Activated T-cell treated with anti-CD3 and anti-CD28 coated beads, Interleukin-2, amount 50 U/mL, for 4 hours (primary cell): Measurements from ENCODE around the gene CCL4L2. TPM values are rescaled to one million over a fixed set of nuclear protein-coding genes. Genes with fewer than 3 reads are reported as not detected.
"Not testable (repeated sequence)": the region's sequence is repeated elsewhere in the genome, so short reads cannot be mapped to it uniquely, and the experiment has no call there.

Source experiments
- ATAC-seq, 2 donors: fragments of 200-7000 bp; cut with Tn5 transposase; one replicate each; pipeline ENCODE4 v1.10.0; 2021
- DNase-seq: peaks from one replicate; pipeline ENCODE4 v3.0.0-alpha.2; 2020
- H3K27me3 Mint-ChIP-seq: one replicate; pipeline ENCODE4 v1.8.0; 2021; ENCODE audit warnings: low read depth, mixed read lengths
- H3K36me3 Mint-ChIP-seq: one replicate; pipeline ENCODE4 v1.8.0; 2022; ENCODE audit warnings: mixed read lengths; ENCODE audit not compliant: insufficient read depth
- H3K4me1 Mint-ChIP-seq: one replicate; pipeline ENCODE4 v1.8.0; 2021; ENCODE audit warnings: low read depth, mixed read lengths
- H3K4me3 Mint-ChIP-seq: one replicate; pipeline ENCODE4 v1.8.0; 2021; ENCODE audit warnings: mild to moderate bottlenecking, moderate library complexity, mixed read lengths
- H3K9me3 Mint-ChIP-seq: one replicate; pipeline ENCODE4 v1.8.0; 2021; ENCODE audit warnings: mixed read lengths
- total RNA-seq, 3 donors: library from RNA; stranded (reverse); gene quantifications; one replicate each; pipeline ENCODE4 v1.2.1, GENCODE V29; 2021

The CCL4L2 gene
- total RNA-seq = 100 to 1,000 TPM in 2 of 3 donors, 10 to 100 TPM in 1; 83.5 to 517 (median 380) TPM

- not testable (repeated sequence) for H3K9me3 Mint-ChIP-seq, H3K36me3 Mint-ChIP-seq, DNase-seq
- peaks cover 30% of the 10 kb centered on the region for H3K4me1 Mint-ChIP-seq
- peak; percentile 36 to 59 for ATAC-seq
- peaks cover 23% of the 10 kb centered on the region for H3K27me3 Mint-ChIP-seq
- peak within 1 kb of the TSS; percentile 75 for H3K4me3 Mint-ChIP-seq
These were observed at the start of gene CCL4L2 for GRCh38 chr17:36210439-36211211. TSS of gene CCL4L2 (plus strand) at chr17:36211063.

GRCh38 chr17:36168836-36169235, 42.0 kb upstream of the CCL4L2 start:
- not testable (repeated sequence) for H3K4me1 Mint-ChIP-seq, H3K4me3 Mint-ChIP-seq, H3K27me3 Mint-ChIP-seq, H3K9me3 Mint-ChIP-seq, DNase-seq, ATAC-seq, H3K36me3 Mint-ChIP-seq

GRCh38 chr17:36176536-36176935, 34.3 kb upstream of the CCL4L2 start, which contains the start of gene TBC1D3B:
TSS of gene TBC1D3B (minus strand) at chr17:36176636. CDS start at chr17:36175050, 1,586 bp downstream.
- H3K9me3 Mint-ChIP-seq, DNase-seq, H3K4me1 Mint-ChIP-seq, H3K36me3 Mint-ChIP-seq, H3K27me3 Mint-ChIP-seq, ATAC-seq, H3K4me3 Mint-ChIP-seq: not testable (repeated sequence)

GRCh38 chr17:36181446-36182175, 29.3 kb upstream of the CCL4L2 start:
- not testable (repeated sequence) for H3K9me3 Mint-ChIP-seq, ATAC-seq, DNase-seq, H3K4me1 Mint-ChIP-seq, H3K36me3 Mint-ChIP-seq
- H3K4me3 Mint-ChIP-seq = peak overlapping the region; percentile 11
- peaks cover 49% of the 10 kb centered on the region for H3K27me3 Mint-ChIP-seq

GRCh38 chr17:36182176-36183000, 28.5 kb upstream of the CCL4L2 start:
- H3K27me3 Mint-ChIP-seq = peaks cover 52% of the 10 kb centered on the region
- peaks cover 10% of the 10 kb centered on the region for H3K4me1 Mint-ChIP-seq
- ATAC-seq = no peak
- H3K9me3 Mint-ChIP-seq = no peaks in the 10 kb centered on the region
- no peaks in the 10 kb centered on the region for H3K36me3 Mint-ChIP-seq
- DNase-seq = no peak
- peak overlapping the region; percentile 61 for H3K4me3 Mint-ChIP-seq

- Mint-ChIP-seq H3K27me3 (peaks cover 60% of the 10 kb centered on the region), H3K4me1 (peaks cover 16% of the 10 kb centered on the region)
- peak; percentile 63 to 64 for ATAC-seq
These were observed 27.6 kb upstream of the CCL4L2 start for GRCh38 chr17:36183001-36183971.

GRCh38 chr17:36184023-36184765, 26.7 kb upstream of the CCL4L2 start:
- H3K4me3 Mint-ChIP-seq = peak overlapping the region; percentile 58
- peaks cover 22% of the 10 kb centered on the region for H3K4me1 Mint-ChIP-seq
- no peaks in the 10 kb centered on the region for H3K36me3 Mint-ChIP-seq
- ATAC-seq = no peak
- no peaks in the 10 kb centered on the region for H3K9me3 Mint-ChIP-seq
- no peak for DNase-seq
- peaks cover 66% of the 10 kb centered on the region for H3K27me3 Mint-ChIP-seq

More at GRCh38 chr17:36183001-36183971, 27.6 kb upstream of the CCL4L2 start:
- Mint-ChIP-seq H3K36me3 (no peaks in the 10 kb centered on the region), H3K9me3 (no peaks in the 10 kb centered on the region), H3K4me3 (peak overlapping the region; percentile 58)
- no peak for DNase-seq

GRCh38 chr17:36185416-36185815, 25.4 kb upstream of the CCL4L2 start:
- Mint-ChIP-seq H3K4me3 (peak overlapping the region; percentile 58), H3K27me3 (peaks cover 67% of the 10 kb centered on the region), H3K4me1 (peaks cover 28% of the 10 kb centered on the region), H3K9me3 (no peaks in the 10 kb centered on the region), H3K36me3 (no peaks in the 10 kb centered on the region)
- DNase-seq (no peak), ATAC-seq (no peak)

GRCh38 chr17:36186810-36187763, 23.8 kb upstream of the CCL4L2 start:
- H3K36me3 Mint-ChIP-seq, ATAC-seq, DNase-seq, H3K4me3 Mint-ChIP-seq, H3K9me3 Mint-ChIP-seq: not testable (repeated sequence)
- Mint-ChIP-seq H3K27me3 (peaks cover 63% of the 10 kb centered on the region), H3K4me1 (peaks cover 36% of the 10 kb centered on the region)

GRCh38 chr17:36187943-36188665, 22.8 kb upstream of the CCL4L2 start:
- H3K36me3 Mint-ChIP-seq, ATAC-seq, H3K9me3 Mint-ChIP-seq, H3K4me3 Mint-ChIP-seq, DNase-seq: not testable (repeated sequence)
- Mint-ChIP-seq H3K27me3 (peaks cover 64% of the 10 kb centered on the region), H3K4me1 (peaks cover 40% of the 10 kb centered on the region)

- Mint-ChIP-seq H3K4me1 (peaks cover 40% of the 10 kb centered on the region), H3K9me3 (no peaks in the 10 kb centered on the region), H3K4me3 (no peak overlapping the region), H3K36me3 (no peaks in the 10 kb centered on the region), H3K27me3 (peaks cover 58% of the 10 kb centered on the region)
- ATAC-seq (peak; percentile 69 to 83), DNase-seq (no peak)
These were observed 22.0 kb upstream of the CCL4L2 start for GRCh38 chr17:36188891-36189306.
